ENCODE data around the gene AFF3.
"Not testable (repeated sequence)": the region's sequence is repeated elsewhere in the genome, so short reads cannot be mapped to it uniquely, and the experiment has no call there.

Gene AFF3, protein sequence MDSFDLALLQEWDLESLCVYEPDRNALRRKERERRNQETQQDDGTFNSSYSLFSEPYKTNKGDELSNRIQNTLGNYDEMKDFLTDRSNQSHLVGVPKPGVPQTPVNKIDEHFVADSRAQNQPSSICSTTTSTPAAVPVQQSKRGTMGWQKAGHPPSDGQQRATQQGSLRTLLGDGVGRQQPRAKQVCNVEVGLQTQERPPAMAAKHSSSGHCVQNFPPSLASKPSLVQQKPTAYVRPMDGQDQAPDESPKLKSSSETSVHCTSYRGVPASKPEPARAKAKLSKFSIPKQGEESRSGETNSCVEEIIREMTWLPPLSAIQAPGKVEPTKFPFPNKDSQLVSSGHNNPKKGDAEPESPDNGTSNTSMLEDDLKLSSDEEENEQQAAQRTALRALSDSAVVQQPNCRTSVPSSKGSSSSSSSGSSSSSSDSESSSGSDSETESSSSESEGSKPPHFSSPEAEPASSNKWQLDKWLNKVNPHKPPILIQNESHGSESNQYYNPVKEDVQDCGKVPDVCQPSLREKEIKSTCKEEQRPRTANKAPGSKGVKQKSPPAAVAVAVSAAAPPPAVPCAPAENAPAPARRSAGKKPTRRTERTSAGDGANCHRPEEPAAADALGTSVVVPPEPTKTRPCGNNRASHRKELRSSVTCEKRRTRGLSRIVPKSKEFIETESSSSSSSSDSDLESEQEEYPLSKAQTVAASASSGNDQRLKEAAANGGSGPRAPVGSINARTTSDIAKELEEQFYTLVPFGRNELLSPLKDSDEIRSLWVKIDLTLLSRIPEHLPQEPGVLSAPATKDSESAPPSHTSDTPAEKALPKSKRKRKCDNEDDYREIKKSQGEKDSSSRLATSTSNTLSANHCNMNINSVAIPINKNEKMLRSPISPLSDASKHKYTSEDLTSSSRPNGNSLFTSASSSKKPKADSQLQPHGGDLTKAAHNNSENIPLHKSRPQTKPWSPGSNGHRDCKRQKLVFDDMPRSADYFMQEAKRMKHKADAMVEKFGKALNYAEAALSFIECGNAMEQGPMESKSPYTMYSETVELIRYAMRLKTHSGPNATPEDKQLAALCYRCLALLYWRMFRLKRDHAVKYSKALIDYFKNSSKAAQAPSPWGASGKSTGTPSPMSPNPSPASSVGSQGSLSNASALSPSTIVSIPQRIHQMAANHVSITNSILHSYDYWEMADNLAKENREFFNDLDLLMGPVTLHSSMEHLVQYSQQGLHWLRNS (N-terminal part only)

DNA sequence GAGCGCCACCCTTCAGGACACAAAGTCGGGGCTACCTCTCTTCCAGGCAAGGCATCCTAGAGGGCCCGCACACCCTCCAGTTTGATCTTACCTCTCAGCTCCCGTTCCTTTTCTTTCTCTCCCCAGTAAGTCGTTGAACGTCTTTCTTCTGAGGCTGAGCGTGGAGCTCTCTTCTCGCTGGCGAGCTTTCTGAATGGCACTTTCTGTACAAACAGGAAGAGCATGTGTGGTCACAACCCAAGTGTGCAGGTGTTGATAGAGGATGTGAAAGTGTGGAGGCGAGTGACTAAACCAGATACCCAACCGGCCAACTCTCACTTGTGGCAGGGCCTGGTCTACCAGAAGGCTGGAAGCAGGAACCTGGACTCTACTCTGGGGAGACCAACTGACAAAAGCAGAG, at the start of gene AFF3:
AFF3 (minus strand) TSS at position 198 of the 400 bp plus-strand sequence. CDS start 38,136 bp downstream, outside the sequence.
- DNase-seq, result no peak

- DNase-seq, result no peak
Measured at GRCh38 chr2:100189387-100189786, 47.0 kb upstream of the AFF3 start.

GRCh38 chr2:100188326-100188725, 45.9 kb upstream of the AFF3 start:
- peak; percentile 43 for DNase-seq

DNA sequence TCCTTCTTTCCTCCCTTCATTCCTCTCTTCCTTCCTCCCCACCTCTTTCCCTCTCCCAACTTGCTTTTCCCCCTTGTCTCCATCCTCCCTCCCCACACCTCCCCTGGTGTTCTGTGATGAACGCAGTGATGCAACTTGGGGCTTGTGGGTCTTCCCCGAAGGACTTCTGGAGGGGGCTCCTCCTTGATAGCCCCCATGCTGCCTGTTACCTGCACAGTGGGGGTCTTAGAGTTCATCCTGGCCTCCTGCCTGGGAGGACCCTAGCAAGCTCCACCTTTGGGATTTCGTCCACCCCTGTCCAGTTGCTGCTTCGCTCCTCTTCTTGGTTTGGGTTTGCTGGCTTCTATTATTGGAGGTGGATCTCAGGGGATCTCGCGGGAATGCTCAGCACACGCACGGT, 43.7 kb upstream of the AFF3 start:
- DNase-seq, result no peak

GRCh38 chr2:100185516-100185915, 43.1 kb upstream of the AFF3 start:
- DNase-seq, result no peak

- no peak for DNase-seq
Measured at GRCh38 chr2:100185105-100185504, 42.7 kb upstream of the AFF3 start.

GRCh38 chr2:100184055-100184737, 41.8 kb upstream of the AFF3 start:
- no peak for DNase-seq

- no peak for DNase-seq
Measured at GRCh38 chr2:100182494-100183361, 40.3 kb upstream of the AFF3 start.

DNA sequence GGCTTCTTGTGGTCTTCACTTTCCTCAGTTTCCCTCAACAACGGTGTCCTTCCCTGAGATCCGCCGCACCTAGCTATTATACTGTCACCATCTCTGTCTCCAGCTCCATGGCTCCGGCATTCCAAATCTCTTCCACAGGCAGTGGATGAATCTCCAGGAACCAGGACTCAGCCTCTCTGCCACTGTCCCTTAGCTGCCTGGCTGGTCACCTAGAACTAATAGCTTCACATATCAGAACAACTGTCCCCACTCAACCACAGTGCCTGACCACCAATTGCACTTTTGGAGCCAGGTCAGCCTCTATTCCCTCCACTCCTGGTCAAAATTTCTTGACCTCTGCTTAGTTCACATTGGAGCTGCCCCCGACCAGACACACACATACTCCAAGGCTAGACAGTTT, 38.1 kb upstream of the AFF3 start:
- DNase-seq, result no peak

DNA sequence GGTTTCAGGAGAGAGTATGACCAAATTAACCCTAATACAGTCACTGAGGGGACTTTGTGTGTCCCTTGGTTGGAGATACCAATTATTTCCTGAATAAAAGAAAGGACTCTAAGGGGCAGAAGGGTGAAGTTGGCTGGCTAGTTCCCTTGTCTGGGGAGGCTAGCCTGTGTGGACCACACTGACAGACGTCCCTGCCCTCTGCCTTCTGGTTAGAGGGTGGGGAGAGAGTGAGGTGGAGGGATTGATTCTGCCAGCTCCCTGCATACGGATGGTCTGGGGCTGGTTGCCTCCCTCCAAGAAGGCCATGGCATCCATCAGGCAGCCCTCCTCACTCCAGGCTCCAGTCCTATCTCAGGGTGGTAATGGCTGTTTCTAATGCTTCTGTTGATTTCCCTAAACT, 37.4 kb upstream of the AFF3 start:
- DNase-seq, result no peak

- no peak for DNase-seq
Measured at GRCh38 chr2:100178864-100179263, 36.5 kb upstream of the AFF3 start.

- peak; percentile 98 for DNase-seq
Measured at GRCh38 chr2:100178085-100178788, 35.8 kb upstream of the AFF3 start.

- no peak for DNase-seq
Measured at GRCh38 chr2:100176925-100177324, 34.5 kb upstream of the AFF3 start.

DNA sequence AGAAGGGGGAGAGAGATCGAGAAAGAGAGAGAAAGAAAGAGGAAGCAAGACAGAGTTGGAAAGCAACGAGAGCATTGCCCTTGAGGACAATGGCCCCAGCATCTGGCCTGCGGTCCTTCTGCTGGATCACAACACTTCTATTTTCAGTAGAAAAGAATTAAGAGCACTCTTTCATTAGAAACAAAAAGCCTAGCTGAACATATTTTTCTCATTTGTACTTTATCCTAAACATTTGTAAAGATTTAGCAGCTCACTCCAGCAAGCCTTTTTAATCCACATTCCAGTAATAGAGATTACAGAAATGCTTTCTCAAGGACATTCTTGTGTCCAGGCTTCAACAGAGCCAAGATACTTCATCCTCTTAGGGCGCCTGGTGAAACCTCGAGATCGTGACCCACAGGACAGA, 31.6 kb upstream of the AFF3 start:
- no peak for DNase-seq

GRCh38 chr2:100166701-100167100, 24.3 kb upstream of the AFF3 start:
- no peak for DNase-seq

DNA sequence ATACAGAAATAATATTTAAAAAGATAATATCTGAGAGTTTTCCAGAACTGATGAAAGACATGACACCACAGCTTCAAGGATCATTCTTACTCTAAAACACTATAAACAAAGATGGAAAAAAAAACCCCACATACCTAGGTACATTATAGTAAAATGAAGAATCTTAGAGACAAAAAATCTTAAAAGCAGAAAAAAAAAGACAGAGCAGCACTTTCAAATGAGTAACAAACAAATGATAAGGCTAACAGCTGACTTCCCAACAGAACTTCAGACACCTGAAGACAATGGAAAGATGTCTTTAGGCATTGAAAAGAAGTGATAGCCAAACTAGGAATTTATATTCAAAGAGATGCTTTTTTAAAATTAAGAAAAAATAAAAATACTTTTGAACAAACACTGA, 21.2 kb upstream of the AFF3 start:
- DNase-seq, result no peak

- DNase-seq, result no peak
Measured at GRCh38 chr2:100161945-100162620, 19.7 kb upstream of the AFF3 start.

GRCh38 chr2:100160396-100160795, 18.0 kb upstream of the AFF3 start:
- DNase-seq, result no peak

GRCh38 chr2:100151832-100152231, 9.4 kb upstream of the AFF3 start:
- not testable (repeated sequence) for DNase-seq

GRCh38 chr2:100151310-100151709, 8.9 kb upstream of the AFF3 start:
- no peak for DNase-seq
